ENCODE results near the gene ABCD3.
"Not testable (repeated sequence)": the region's sequence is repeated elsewhere in the genome, so short reads cannot be mapped to it uniquely, and the experiment has no call there.

The ABCD3 gene

GRCh38 chr1:94550800-94551241 is 132.6 kb downstream of the ABCD3 start:
- no peak for DNase-seq (ENCODE audit: low spot score)

GRCh38 chr1:94551449-94551848 is 133.3 kb downstream of the ABCD3 start:
- DNase-seq (ENCODE audit: low spot score), result no peak

GRCh38 chr1:94552071-94552586 is 133.9 kb downstream of the ABCD3 start:
- DNase-seq (ENCODE audit: low spot score), result no peak

- DNase-seq (ENCODE audit: low spot score), result no peak
These were observed 135.1 kb downstream of the ABCD3 start for GRCh38 chr1:94553323-94553730.

- no peak for DNase-seq (ENCODE audit: low spot score)
These were observed 135.7 kb downstream of the ABCD3 start for GRCh38 chr1:94553931-94554330.

- no peak for DNase-seq (ENCODE audit: low spot score)
These were observed 136.4 kb downstream of the ABCD3 start for GRCh38 chr1:94554580-94554979.

GRCh38 chr1:94555091-94555490 is 136.9 kb downstream of the ABCD3 start:
- no peak for DNase-seq (ENCODE audit: low spot score)

- DNase-seq (ENCODE audit: low spot score), result no peak
These were observed 141.7 kb downstream of the ABCD3 start for GRCh38 chr1:94559921-94560320.

GRCh38 chr1:94560333-94560732 is 142.1 kb downstream of the ABCD3 start:
- DNase-seq (ENCODE audit: low spot score), result no peak

- DNase-seq (ENCODE audit: low spot score), result no peak
These were observed 144.5 kb downstream of the ABCD3 start for GRCh38 chr1:94562519-94563260.

- no peak for DNase-seq (ENCODE audit: low spot score)
These were observed 147.7 kb downstream of the ABCD3 start for GRCh38 chr1:94565901-94566300.

- DNase-seq (ENCODE audit: low spot score), result not testable (repeated sequence)
These were observed 148.2 kb downstream of the ABCD3 start for GRCh38 chr1:94566436-94566835.

- DNase-seq (ENCODE audit: low spot score), result not testable (repeated sequence)
These were observed 149.9 kb downstream of the ABCD3 start for GRCh38 chr1:94567975-94568607.

Data from NAMALWA (cell line).